GM18526 (cell line): Measurements from ENCODE around the gene USP53.
A peak's percentile ranks its signal among the peaks of the same experiment; 100 is the strongest.

ENCODE experiments used
- POLR2A ChIP-seq: IDR thresholded peaks from 3 replicates; pipeline ENCODE4 v1.6.1; 2011; ENCODE audit not compliant: insufficient read length; ENCODE audit errors: extremely low read depth

Gene USP53

GRCh38 chr4:119296356-119296755 is 83.8 kb downstream of the USP53 start:
- no peak for TF ChIP-seq POLR2A

GRCh38 chr4:119297795-119298194 is 85.3 kb downstream of the USP53 start:
- TF ChIP-seq POLR2A: no peak

- no peak for TF ChIP-seq POLR2A
These were observed 86.8 kb downstream of the USP53 start for GRCh38 chr4:119299260-119299671.

GRCh38 chr4:119299741-119300100 is 87.2 kb downstream of the USP53 start:
- TF ChIP-seq POLR2A: no peak

GRCh38 chr4:119300101-119300978 is 87.8 kb downstream of the USP53 start:
- TF ChIP-seq POLR2A: peak; percentile 76

- TF ChIP-seq POLR2A: no peak
These were observed 89.7 kb downstream of the USP53 start for GRCh38 chr4:119302073-119302832.

GRCh38 chr4:119303587-119304305 is 91.2 kb downstream of the USP53 start:
- no peak for TF ChIP-seq POLR2A

GRCh38 chr4:119304431-119304830 is 91.9 kb downstream of the USP53 start:
- no peak for TF ChIP-seq POLR2A

- no peak for TF ChIP-seq POLR2A
These were observed 95.1 kb downstream of the USP53 start for GRCh38 chr4:119307606-119308005.

- TF ChIP-seq POLR2A: no peak
These were observed 98.3 kb downstream of the USP53 start for GRCh38 chr4:119310826-119311225.

GRCh38 chr4:119313237-119313636 is 100.7 kb downstream of the USP53 start:
- no peak for TF ChIP-seq POLR2A

GRCh38 chr4:119314356-119314755 is 101.8 kb downstream of the USP53 start:
- TF ChIP-seq POLR2A: no peak

- TF ChIP-seq POLR2A: no peak
These were observed 102.5 kb downstream of the USP53 start for GRCh38 chr4:119315036-119315435.

GRCh38 chr4:119317990-119318389 is 105.5 kb downstream of the USP53 start:
- no peak for TF ChIP-seq POLR2A

- no peak for TF ChIP-seq POLR2A
These were observed 109.6 kb downstream of the USP53 start, which contains the start of gene FABP2 for GRCh38 chr4:119321921-119322687. TSS of gene FABP2 (minus strand) at chr4:119322138. CDS start at chr4:119322102, 36 bp downstream.
